HEK293 (cell line): ENCODE measurements around the gene GPR107.

Experiments
- CTCF ChIA-PET: fragments of 350-600 bp; formaldehyde crosslinking; extraction: SDS; loops from one replicate; lab custom pipeline; 2021; ENCODE audit warnings: antibody characterized with exemption; lab: Yijun Ruan, JAX
- POLR2A ChIA-PET: fragments of 300-600 bp; formaldehyde crosslinking; extraction: SDS; loops from one replicate; lab custom pipeline; 2020; ENCODE audit warnings: antibody characterized with exemption, inconsistent platforms; lab: Yijun Ruan, JAX
- H3K27ac ChIP-seq: fragments of 200-500 bp; sonication (Bioruptor generic); 2 replicates; pipeline ENCODE4 v1.5.1; 2014; ENCODE audit warnings: low read depth, low read length, control low read depth, inconsistent platforms; ENCODE audit errors: extremely low read depth
- H3K36me3 ChIP-seq, 2 experiments: fragments of 200-500 bp in 1 of 2; sonication (Bioruptor generic) in 1 of 2; 1 replicate in 1 of 2; 2 replicates in 1 of 2; pipeline ENCODE4 v1.5.1; 2014 to 2017; ENCODE audit warnings: inconsistent platforms in 2 of 2, low read length in 2 of 2; ENCODE audit not compliant: control insufficient read depth in 2 of 2, insufficient read depth in 1 of 2
- H3K4me1 ChIP-seq: fragments of 200-500 bp; sonication (Bioruptor generic); 2 replicates; pipeline ENCODE4 v1.5.1; 2014; ENCODE audit warnings: mild to moderate bottlenecking, low read length, inconsistent platforms; ENCODE audit not compliant: control insufficient read depth, insufficient read depth
- H3K4me3 ChIP-seq: 2 replicates; pipeline ENCODE4 v1.5.1; 2011; ENCODE audit warnings: low read depth, mild to moderate bottlenecking, control low read depth, low read length, moderate library complexity
- H3K9me3 ChIP-seq: fragments of 200-500 bp; sonication (Bioruptor generic); 2 replicates; pipeline ENCODE4 v1.5.1; 2014; ENCODE audit warnings: low read depth, low read length, inconsistent platforms; ENCODE audit not compliant: control insufficient read depth, insufficient read depth
- GFI1B ChIP-seq: fragments of 450-650 bp; formaldehyde crosslinking; IDR thresholded peaks from 2 replicates; pipeline ENCODE4 v1.5.1; 2016; ENCODE audit warnings: missing biosample characterization, missing genetic modification characterization
- GLI2 ChIP-seq: fragments of 450-650 bp; formaldehyde crosslinking; IDR thresholded peaks from 2 replicates; pipeline ENCODE4; 2017; ENCODE audit warnings: missing biosample characterization, missing genetic modification characterization, low read depth, borderline replicate concordance
- SCRT1 ChIP-seq: fragments of 450-650 bp; formaldehyde crosslinking; IDR thresholded peaks from 2 replicates; pipeline ENCODE4 v1.5.1; 2016; ENCODE audit warnings: missing biosample characterization, missing genetic modification characterization, borderline replicate concordance
- TCF7L2 ChIP-seq: IDR thresholded peaks from 2 replicates; pipeline ENCODE4 v1.6.1; 2011; ENCODE audit warnings: low read depth, mild to moderate bottlenecking, inconsistent platforms, low read length, moderate library complexity, borderline replicate concordance
- ZBTB20 ChIP-seq: fragments of 450-650 bp; formaldehyde crosslinking; IDR thresholded peaks from 2 replicates; pipeline ENCODE4 v1.5.1; 2016; ENCODE audit warnings: missing biosample characterization, missing genetic modification characterization
- ZBTB7A ChIP-seq: fragments of 450-650 bp; formaldehyde crosslinking; IDR thresholded peaks from 2 replicates; pipeline ENCODE4 v1.5.1; 2016; ENCODE audit warnings: low read depth, missing biosample characterization, missing genetic modification characterization
- ZFP41 ChIP-seq: fragments of 450-650 bp; formaldehyde crosslinking; IDR thresholded peaks from 2 replicates; pipeline ENCODE4 v1.5.1; 2016; ENCODE audit warnings: missing biosample characterization, missing genetic modification characterization, borderline replicate concordance
- ZFP69B ChIP-seq: fragments of 450-650 bp; formaldehyde crosslinking; IDR thresholded peaks from 2 replicates; pipeline ENCODE4 v1.5.1; 2016; ENCODE audit warnings: missing biosample characterization, missing genetic modification characterization
- ZNF324 ChIP-seq: fragments of 450-650 bp; formaldehyde crosslinking; IDR thresholded peaks from 2 replicates; pipeline ENCODE4 v1.5.1; 2016; ENCODE audit warnings: missing biosample characterization, missing genetic modification characterization
- ZNF335 ChIP-seq: fragments of 450-650 bp; formaldehyde crosslinking; conservative IDR thresholded peaks from 2 replicates; pipeline ENCODE4 v1.5.1; 2016; ENCODE audit warnings: missing biosample characterization, missing genetic modification characterization
- ZNF341 ChIP-seq: fragments of 450-650 bp; formaldehyde crosslinking; IDR thresholded peaks from 2 replicates; pipeline ENCODE4; 2016; ENCODE audit warnings: low read depth, missing biosample characterization, missing genetic modification characterization
- ZNF350 ChIP-seq: fragments of 450-650 bp; formaldehyde crosslinking; IDR thresholded peaks from 2 replicates; pipeline ENCODE4 v1.5.0; 2017; ENCODE audit warnings: missing biosample characterization, mild to moderate bottlenecking, missing genetic modification characterization
- ZNF394 ChIP-seq: fragments of 450-650 bp; formaldehyde crosslinking; IDR thresholded peaks from 2 replicates; pipeline ENCODE4 v1.5.1; 2016; ENCODE audit warnings: missing biosample characterization, missing genetic modification characterization, mild to moderate bottlenecking, moderate library complexity, borderline replicate concordance
- ZNF624 ChIP-seq: fragments of 450-650 bp; formaldehyde crosslinking; IDR thresholded peaks from 2 replicates; pipeline ENCODE4 v1.5.1; 2017; ENCODE audit warnings: missing biosample characterization, missing genetic modification characterization
- ZNF626 ChIP-seq: fragments of 450-650 bp; sonication (Bioruptor Pico); formaldehyde crosslinking; IDR thresholded peaks from 2 replicates; pipeline ENCODE4 v1.5.1; 2018; ENCODE audit warnings: missing biosample characterization, missing genetic modification characterization, inconsistent platforms
- ZSCAN30 ChIP-seq: fragments of 450-650 bp; IDR thresholded peaks from 2 replicates; pipeline ENCODE4 v1.5.1; 2018; ENCODE audit warnings: missing biosample characterization, mild to moderate bottlenecking, missing genetic modification characterization, moderate library complexity
- TF ChIP-seq, protein P1 (sequence below): fragments of 450-650 bp; formaldehyde crosslinking; IDR thresholded peaks from 2 replicates; pipeline ENCODE4 v1.5.1; 2016; ENCODE audit warnings: missing biosample characterization, missing genetic modification characterization
- TF ChIP-seq, protein P2 (sequence below): fragments of 450-650 bp; formaldehyde crosslinking; IDR thresholded peaks from 2 replicates; pipeline ENCODE4 v1.5.1; 2016; ENCODE audit warnings: missing biosample characterization, missing genetic modification characterization
- TF ChIP-seq, protein P3 (sequence below): fragments of 450-650 bp; IDR thresholded peaks from 2 replicates; pipeline ENCODE4 v1.5.1; 2018; ENCODE audit warnings: missing biosample characterization, mild to moderate bottlenecking, missing genetic modification characterization

The GPR107 gene

DNA sequence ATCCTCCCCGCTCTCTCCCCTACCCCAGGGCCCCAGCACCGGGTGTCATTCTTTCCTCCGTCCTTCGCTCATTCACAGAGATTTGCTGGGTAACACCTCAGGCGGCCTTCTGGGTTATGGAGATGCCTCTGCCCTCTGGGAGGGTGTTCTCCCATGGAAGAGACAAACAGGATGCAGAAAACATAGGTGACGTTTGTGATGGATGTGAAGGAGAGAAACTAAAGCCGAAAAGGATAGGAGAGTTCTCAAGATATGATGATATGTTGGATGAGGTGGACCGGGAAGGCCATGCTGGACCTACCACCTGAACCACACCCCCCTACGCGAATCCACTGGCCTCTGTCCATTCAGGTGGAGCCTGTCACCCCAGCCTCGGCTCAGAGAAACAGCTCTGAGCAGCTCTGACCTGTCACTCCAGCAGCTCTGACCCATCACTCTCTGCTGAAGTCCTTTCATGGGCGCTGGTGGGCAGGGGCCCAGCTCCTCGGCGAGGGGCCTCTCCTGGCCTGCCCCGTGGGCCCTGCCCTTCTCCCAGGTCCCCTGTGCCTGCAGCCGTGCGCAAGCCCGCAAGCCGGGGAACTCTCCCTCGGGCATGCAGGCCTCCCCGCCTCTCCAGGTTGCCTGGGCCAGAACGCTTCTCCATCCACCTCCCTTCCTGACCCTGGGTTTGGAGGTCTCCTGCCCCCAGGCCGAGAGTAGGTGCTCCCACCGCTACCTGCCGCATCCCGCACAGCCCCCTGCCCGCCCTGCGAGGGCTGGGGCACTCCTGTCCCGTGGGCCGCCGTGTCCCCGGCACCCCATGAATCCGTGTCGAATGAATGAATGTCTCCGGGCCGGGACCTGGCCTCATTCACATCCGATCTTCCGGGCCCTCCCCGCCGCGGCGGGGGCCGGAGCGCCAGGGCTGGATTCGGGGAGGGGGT lies 117.8 kb downstream of the GPR107 start (continued):
- TF ChIP-seq ZNF341 (peak; percentile 52), ZBTB20 (tag by site-specific recombination) (peak; percentile 63), ZNF350 (no peak), ZNF335 (peak; percentile 42), ZFP69B (tag by site-specific recombination) (peak; percentile 74; the same call in 1 of the 2 replicates)
- TF ChIP-seq, protein P1, sequence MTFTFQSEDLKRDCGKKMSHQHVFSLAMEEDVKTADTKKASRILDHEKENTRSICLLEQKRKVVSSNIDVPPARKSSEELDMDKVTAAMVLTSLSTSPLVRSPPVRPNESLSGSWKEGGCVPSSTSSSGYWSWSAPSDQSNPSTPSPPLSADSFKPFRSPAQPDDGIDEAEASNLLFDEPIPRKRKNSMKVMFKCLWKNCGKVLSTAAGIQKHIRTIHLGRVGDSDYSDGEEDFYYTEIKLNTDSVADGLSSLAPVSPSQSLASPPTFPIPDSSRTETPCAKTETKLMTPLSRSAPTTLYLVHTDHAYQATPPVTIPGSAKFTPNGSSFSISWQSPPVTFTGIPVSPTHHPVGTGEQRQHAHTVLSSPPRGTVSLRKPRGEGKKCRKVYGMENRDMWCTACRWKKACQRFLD (tag by site-specific recombination): no peak

DNA sequence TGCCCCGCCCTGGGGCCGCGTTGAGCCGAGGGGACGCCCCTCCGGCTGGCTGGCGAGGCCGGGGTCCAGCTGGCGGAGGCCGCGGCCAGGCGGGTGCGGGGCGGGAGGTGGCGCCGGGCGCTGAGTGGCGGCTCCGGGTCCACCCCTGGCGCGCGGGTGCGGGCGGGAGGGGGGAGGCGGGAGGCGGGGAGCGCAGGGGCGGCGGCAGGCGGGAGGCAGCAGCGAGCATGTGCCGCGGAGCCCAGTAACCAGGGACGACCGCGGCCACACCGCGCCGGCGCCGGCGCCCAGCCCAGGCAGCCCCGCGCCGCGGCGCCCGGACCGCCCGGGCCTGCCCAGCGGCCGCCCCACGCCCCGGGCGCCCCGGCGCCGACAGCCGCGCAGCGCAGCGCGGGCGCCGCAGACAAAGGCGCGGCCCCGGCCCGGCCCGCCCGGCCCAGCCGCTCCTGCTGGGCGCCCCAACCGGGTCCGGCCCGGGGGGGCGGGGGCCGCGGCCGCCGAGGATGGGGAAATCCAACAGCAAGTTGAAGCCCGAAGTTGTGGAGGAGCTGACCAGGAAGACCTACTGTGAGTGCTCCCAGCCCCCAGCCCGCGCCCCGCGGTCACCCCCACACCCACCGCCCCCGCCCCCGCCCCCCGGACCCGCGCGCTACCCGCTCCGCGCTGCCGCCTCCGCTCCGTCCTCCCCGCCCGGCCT lies 118.6 kb downstream of the GPR107 start, which contains the start of gene NCS1:
Gene NCS1, plus strand, starts transcription at position 244 of the 697 bp plus-strand sequence. Its CDS starts 260 bp downstream, at position 504.
- ChIA-PET CTCF (interaction anchor here (1.7 kb wide), 1 partner anchor 65 kb away, joined by 3 read pairs; no protein-coding TSS in a partner anchor), POLR2A (interaction anchor here (0.7 to 1.4 kb wide), 2 partner anchors 15 to 16 kb away, joined by 3 to 5 read pairs; no protein-coding TSS in a partner anchor)
- Histone ChIP-seq H3K4me1 (peaks cover 3% of the 10 kb centered on the region), H3K27ac (no peak within 1 kb of the TSS; the same call in 1 of the 2 replicates), H3K4me3 (peak within 1 kb of the TSS; percentile 54), H3K36me3 (no peaks in the 10 kb centered on the region), H3K9me3 (no peaks in the 10 kb centered on the region)
- no peak for TF ChIP-seq ZNF624 (tag by site-specific recombination)
- TF ChIP-seq, protein P2, sequence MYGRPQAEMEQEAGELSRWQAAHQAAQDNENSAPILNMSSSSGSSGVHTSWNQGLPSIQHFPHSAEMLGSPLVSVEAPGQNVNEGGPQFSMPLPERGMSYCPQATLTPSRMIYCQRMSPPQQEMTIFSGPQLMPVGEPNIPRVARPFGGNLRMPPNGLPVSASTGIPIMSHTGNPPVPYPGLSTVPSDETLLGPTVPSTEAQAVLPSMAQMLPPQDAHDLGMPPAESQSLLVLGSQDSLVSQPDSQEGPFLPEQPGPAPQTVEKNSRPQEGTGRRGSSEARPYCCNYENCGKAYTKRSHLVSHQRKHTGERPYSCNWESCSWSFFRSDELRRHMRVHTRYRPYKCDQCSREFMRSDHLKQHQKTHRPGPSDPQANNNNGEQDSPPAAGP (tag by site-specific recombination): no peak
- TF ChIP-seq ZNF394 (tag by site-specific recombination): no peak
- TF ChIP-seq ZNF626 (tag by site-specific recombination): no peak
- TF ChIP-seq GFI1B (tag by site-specific recombination): no peak
- TF ChIP-seq SCRT1: no peak
- TF ChIP-seq GLI2 (tag by site-specific recombination): no peak
- TF ChIP-seq ZSCAN30 (tag by site-specific recombination): no peak
- no peak for TF ChIP-seq TCF7L2
- TF ChIP-seq, protein P3, sequence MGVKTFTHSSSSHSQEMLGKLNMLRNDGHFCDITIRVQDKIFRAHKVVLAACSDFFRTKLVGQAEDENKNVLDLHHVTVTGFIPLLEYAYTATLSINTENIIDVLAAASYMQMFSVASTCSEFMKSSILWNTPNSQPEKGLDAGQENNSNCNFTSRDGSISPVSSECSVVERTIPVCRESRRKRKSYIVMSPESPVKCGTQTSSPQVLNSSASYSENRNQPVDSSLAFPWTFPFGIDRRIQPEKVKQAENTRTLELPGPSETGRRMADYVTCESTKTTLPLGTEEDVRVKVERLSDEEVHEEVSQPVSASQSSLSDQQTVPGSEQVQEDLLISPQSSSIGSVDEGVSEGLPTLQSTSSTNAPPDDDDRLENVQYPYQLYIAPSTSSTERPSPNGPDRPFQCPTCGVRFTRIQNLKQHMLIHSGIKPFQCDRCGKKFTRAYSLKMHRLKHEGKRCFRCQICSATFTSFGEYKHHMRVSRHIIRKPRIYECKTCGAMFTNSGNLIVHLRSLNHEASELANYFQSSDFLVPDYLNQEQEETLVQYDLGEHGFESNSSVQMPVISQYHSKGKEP: no peak
- no peak for TF ChIP-seq ZFP41
- no peak for TF ChIP-seq ZBTB7A
- TF ChIP-seq ZNF324: no peak
